K562 (cell line): ENCODE measurements around the gene CNTN6. TPM values are rescaled to one million over a fixed set of nuclear protein-coding genes. Genes with fewer than 3 reads are reported as not detected.

Experiments used
- ATAC-seq: fragments of 200-7000 bp; cut with Tn5 transposase; 3 replicates; pipeline ENCODE4 v1.9.1; 2020; ENCODE audit warnings: moderate library complexity
- BruUV-seq: library from RNA; stranded (reverse); fragments of 400-500 nt; replicated peaks from 2 replicates; lab custom pipeline; 2021; lab: Mats Ljungman, UMichigan
- CTCF ChIA-PET: fragments of 300-600 bp; formaldehyde crosslinking; extraction: SDS; loops from one replicate; lab custom pipeline; 2021; ENCODE audit warnings: low intra/inter-chr PET ratio; lab: Yijun Ruan, JAX
- POLR2A ChIA-PET: fragments of 300-600, 350-650 bp; sonication (Branson Sonifier 250); formaldehyde crosslinking; extraction: SDS; loops from one replicate; lab custom pipeline; 2021; ENCODE audit warnings: antibody characterized with exemption, inconsistent platforms; lab: Yijun Ruan, JAX
- DNase-seq, 4 experiments: peaks; one replicate each; pipeline versions ENCODE4 v3.0.0 to v3.0.0-alpha.2; 2011 to 2018; ENCODE audit warnings: low spot score in 3 of 4, mixed read lengths in 3 of 4; ENCODE audit errors: extremely low read depth in 1 of 4
- FAIRE-seq: peaks from 2 replicates; lab custom pipeline; 2011; peaks lifted over from hg19 to GRCh38; lab: Jason Lieb, UNC
- H2AFZ ChIP-seq: 2 replicates; pipeline ENCODE4 v1.6.0; 2011; ENCODE audit warnings: low read depth, low read length, control low read depth, inconsistent platforms
- H3K27ac ChIP-seq: fragments of 200-600 bp; 3 replicates; pipeline ENCODE4 v1.8.0; 2011; ENCODE audit warnings: low read depth, mild to moderate bottlenecking, control low read depth, inconsistent platforms, low read length, moderate library complexity, mixed read lengths; ENCODE audit errors: extremely low read depth
- H3K27me3 ChIP-seq, 2 experiments: fragments of 300-600 bp in 1 of 2; 2 replicates in 1 of 2; 3 replicates in 1 of 2; pipeline versions ENCODE4 v1.6.0 to v1.8.0; 2011; ENCODE audit warnings: inconsistent platforms in 2 of 2, low read length in 2 of 2, mild to moderate bottlenecking in 1 of 2, mixed read lengths in 1 of 2, moderate library complexity in 1 of 2; ENCODE audit not compliant: control insufficient read depth in 2 of 2, insufficient read depth in 2 of 2
- H3K36me3 ChIP-seq: fragments of 300-600 bp; 3 replicates; pipeline ENCODE4 v1.8.0; 2011; ENCODE audit warnings: mild to moderate bottlenecking, low read length, inconsistent platforms; ENCODE audit not compliant: control insufficient read depth, insufficient read depth
- H3K4me1 ChIP-seq, 2 experiments: fragments of 200-600 bp in 1 of 2; replicated peaks in 1 of 2; 2 replicates in 1 of 2; 3 replicates in 1 of 2; pipeline versions ENCODE4 v1.5.1 to v1.8.0; 2011; ENCODE audit warnings: inconsistent platforms in 2 of 2, low read length in 2 of 2, mild to moderate bottlenecking in 1 of 2, mixed read lengths in 1 of 2, moderate library complexity in 1 of 2; ENCODE audit not compliant: control insufficient read depth in 2 of 2, insufficient read depth in 2 of 2
- H3K4me2 ChIP-seq: 2 replicates; pipeline ENCODE4 v1.6.1; 2011; ENCODE audit warnings: low read length, control low read depth, inconsistent platforms, mixed read lengths; ENCODE audit not compliant: insufficient read depth
- H3K4me3 ChIP-seq: fragments of 200-600 bp; sonication (generic), shearing (Covaris generic); 2 replicates; pipeline ENCODE4 v1.5.1; 2016; ENCODE audit warnings: control low read depth, inconsistent platforms
- H3K79me2 ChIP-seq: fragments of 200-600 bp; 3 replicates; pipeline ENCODE4 v1.8.0; 2011; ENCODE audit warnings: low read length, inconsistent platforms; ENCODE audit not compliant: control insufficient read depth, insufficient read depth
- H3K9ac ChIP-seq, 2 experiments: 2 replicates each; pipeline versions ENCODE4 v1.6.0 to v1.6.1; 2011; ENCODE audit warnings: low read depth in 2 of 2, low read length in 2 of 2, control low read depth in 1 of 2, inconsistent platforms in 1 of 2, mild to moderate bottlenecking in 1 of 2, mixed read lengths in 1 of 2; ENCODE audit not compliant: insufficient read depth in 1 of 2
- H3K9me1 ChIP-seq: one replicate; pipeline ENCODE4 v1.6.0; 2011; ENCODE audit warnings: inconsistent platforms, mild to moderate bottlenecking, low read length, moderate library complexity; ENCODE audit not compliant: control insufficient read depth, insufficient read depth
- H3K9me3 ChIP-seq: replicated peaks from 2 replicates; pipeline ENCODE4 v1.5.1; 2011; ENCODE audit warnings: low read depth, low read length, inconsistent platforms; ENCODE audit not compliant: control insufficient read depth, insufficient read depth
- H4K20me1 ChIP-seq: replicated peaks from 2 replicates; pipeline ENCODE4 v1.6.1; 2011; ENCODE audit warnings: low read length, inconsistent platforms, mixed read lengths; ENCODE audit not compliant: control insufficient read depth, insufficient read depth
- BRD9 ChIP-seq: fragments of 450-650 bp; IDR thresholded peaks from 2 replicates; pipeline ENCODE4 v1.6.1; 2018; ENCODE audit warnings: low read depth; ENCODE audit not compliant: partially characterized antibody
- GATAD2A ChIP-seq: fragments of 450-650 bp; IDR thresholded peaks from 2 replicates; pipeline ENCODE4 v1.6.1; 2017
- MYNN ChIP-seq, 2 experiments: sonication (generic); formaldehyde crosslinking in 1 of 2; IDR thresholded peaks; 2 replicates each; pipeline versions ENCODE4 v1.5.0 to v1.6.1; 2016 to 2020; ENCODE audit warnings: antibody characterized with exemption in 1 of 2, missing genetic modification reagents in 1 of 2
- VEZF1 ChIP-seq: fragments of 200-800 bp; sonication (Bioruptor generic); IDR thresholded peaks from 2 replicates; pipeline ENCODE4 v1.6.1; 2017; ENCODE audit warnings: missing genetic modification characterization, missing compliant biosample characterization
- ZNF134 ChIP-seq: fragments of 250-450 bp; sonication (Bioruptor Pico); conservative IDR thresholded peaks from 2 replicates; pipeline ENCODE4 v1.4.0; 2020
- ZNF277 ChIP-seq: fragments of 250-450 bp; sonication (Bioruptor Pico); IDR thresholded peaks from 2 replicates; pipeline ENCODE4 v1.8.0; 2022; ENCODE audit warnings: inconsistent platforms, mild to moderate bottlenecking, moderate library complexity, borderline replicate concordance
- ZNF695 ChIP-seq: fragments of 450-650 bp; formaldehyde crosslinking; IDR thresholded peaks from 2 replicates; pipeline ENCODE4 v1.4.0; 2020; ENCODE audit warnings: mild to moderate bottlenecking, moderate library complexity
- WGBS: fragments of 100-300 bp; shearing (Covaris generic); methylation state at CpG from one replicate; pipeline ENCODE4 v1.1.6; 2016; ENCODE audit warnings: low coverage, mixed read lengths; ENCODE audit not compliant: insufficient coverage; ENCODE audit errors: missing lambda C conversion rate; 5-methylcytosine and 5-hydroxymethylcytosine counted together
- in situ Hi-C: fragments of 300-500 bp; cut with MboI; formaldehyde crosslinking; loops from 4 replicates; pipeline ENCODE4 v1.15.0; 2018; ENCODE audit warnings: inconsistent platforms, mixed read lengths
- intact Hi-C: fragments of 100-400 bp; cut with micrococcal nuclease; formaldehyde crosslinking; loops from 2 replicates; pipeline ENCODE4 v1.14.2; 2022
- polyA plus RNA-seq, 8 experiments: library from polyadenylated mRNA; depleted of rRNA in 4 of 8; stranded (reverse) in 5 of 8; unstranded in 3 of 8; fragments of >200 nt; fragmentation: Nextera tagmentation in 2 of 8; fragmentation: Illumina TruSeq in 1 of 8; extraction: Ambion mirVana in 2 of 8; extraction: Trizol in 1 of 8; gene quantifications; 2 replicates each; pipeline versions ENCODE4 v1.2.1 to v1.2.3, GENCODE V29; 2011 to 2014; ENCODE audit warnings: inconsistent platforms in 1 of 8, missing spikeins in 1 of 8
- total RNA-seq, 7 experiments: library from RNA; depleted of rRNA in 6 of 7; stranded (reverse); fragments of >200 nt in 6 of 7; fragmentation: Illumina TruSeq in 2 of 7; extraction: Trizol in 2 of 7; gene quantifications; 2 replicates each; pipeline versions ENCODE4 v1.2.1 to v1.2.3, GENCODE V29; 2011 to 2021; ENCODE audit warnings: low replicate concordance in 1 of 7

CNTN6 gene
- total and polyA plus RNA-seq, 9 of the 15 experiments (the other 6 are each of a cell fraction or from before 2014, with no cell fraction given): not detected

- H3K4me3 ChIP-seq: no peak overlapping the region
- POLR2A ChIA-PET: no interaction called here
- no peaks in the 10 kb centered on the region for H3K9me1 ChIP-seq
- WGBS: 0% methylated on average over 3 of the region's 3 CpGs
- BruUV-seq: no TSS peak
- H3K79me2 ChIP-seq: no peaks in the 10 kb centered on the region
- no peak overlapping the region for H3K4me2 ChIP-seq
- no peaks in the 10 kb centered on the region for H3K9me3 ChIP-seq
- FAIRE-seq (no peak), ATAC-seq (no peak), DNase-seq (no peak)
- CTCF ChIA-PET: no interaction called here
- in situ Hi-C loops (no loop called here), intact Hi-C loops (no loop called here)
- no peak for TF ChIP-seq BRD9
- no peak for TF ChIP-seq ZNF277 (CRISPR knock-in tag)
- no peak for TF ChIP-seq ZNF695
- no peak for TF ChIP-seq MYNN (IDR thresholded peaks at IDR 0.05)
- no peak for TF ChIP-seq MYNN (CRISPR knock-in tag; IDR thresholded peaks at IDR 0.05)
- TF ChIP-seq ZNF134 (CRISPR knock-in tag): no peak
- no peak for TF ChIP-seq VEZF1
- no peak for TF ChIP-seq GATAD2A
- no peak overlapping the region for H3K27ac ChIP-seq
- H3K4me1 ChIP-seq: no peaks in the 10 kb centered on the region
- H3K36me3 ChIP-seq: no peaks in the 10 kb centered on the region
- H3K9ac ChIP-seq: no peak overlapping the region
- no peaks in the 10 kb centered on the region for H4K20me1 ChIP-seq
- H3K27me3 ChIP-seq: no peaks in the 10 kb centered on the region
- no peak overlapping the region for H2AFZ ChIP-seq
Measured at GRCh38 chr3:1171320-1171719, 78.5 kb downstream of the CNTN6 start.
